IPS-15b (cell line): Measurements from ENCODE around the gene SLMAP.
"Not testable (repeated sequence)": the region's sequence is repeated elsewhere in the genome, so short reads cannot be mapped to it uniquely, and the experiment has no call there.

Experiments
- H3K27me3 ChIP-seq: one replicate; pipeline ENCODE4 v1.6.1; 2013; ENCODE audit warnings: low read length; ENCODE audit not compliant: control insufficient read depth, insufficient read depth
- H3K36me3 ChIP-seq: one replicate; pipeline ENCODE4 v1.6.1; 2013; ENCODE audit warnings: low read length; ENCODE audit not compliant: control insufficient read depth, insufficient read depth
- H3K4me1 ChIP-seq: one replicate; pipeline ENCODE4 v1.6.1; 2013; ENCODE audit warnings: mild to moderate bottlenecking, low read length; ENCODE audit not compliant: control insufficient read depth, insufficient read depth
- H3K4me3 ChIP-seq: one replicate; pipeline ENCODE4 v1.5.1; 2013; ENCODE audit warnings: low read depth, low read length
- H3K9ac ChIP-seq: one replicate; pipeline ENCODE4 v1.6.1; 2013; ENCODE audit warnings: low read depth, mild to moderate bottlenecking, low read length
- H3K9me3 ChIP-seq: one replicate; pipeline ENCODE4 v1.6.1; 2013; ENCODE audit warnings: mild to moderate bottlenecking, low read length; ENCODE audit not compliant: control insufficient read depth, insufficient read depth

Gene SLMAP

DNA sequence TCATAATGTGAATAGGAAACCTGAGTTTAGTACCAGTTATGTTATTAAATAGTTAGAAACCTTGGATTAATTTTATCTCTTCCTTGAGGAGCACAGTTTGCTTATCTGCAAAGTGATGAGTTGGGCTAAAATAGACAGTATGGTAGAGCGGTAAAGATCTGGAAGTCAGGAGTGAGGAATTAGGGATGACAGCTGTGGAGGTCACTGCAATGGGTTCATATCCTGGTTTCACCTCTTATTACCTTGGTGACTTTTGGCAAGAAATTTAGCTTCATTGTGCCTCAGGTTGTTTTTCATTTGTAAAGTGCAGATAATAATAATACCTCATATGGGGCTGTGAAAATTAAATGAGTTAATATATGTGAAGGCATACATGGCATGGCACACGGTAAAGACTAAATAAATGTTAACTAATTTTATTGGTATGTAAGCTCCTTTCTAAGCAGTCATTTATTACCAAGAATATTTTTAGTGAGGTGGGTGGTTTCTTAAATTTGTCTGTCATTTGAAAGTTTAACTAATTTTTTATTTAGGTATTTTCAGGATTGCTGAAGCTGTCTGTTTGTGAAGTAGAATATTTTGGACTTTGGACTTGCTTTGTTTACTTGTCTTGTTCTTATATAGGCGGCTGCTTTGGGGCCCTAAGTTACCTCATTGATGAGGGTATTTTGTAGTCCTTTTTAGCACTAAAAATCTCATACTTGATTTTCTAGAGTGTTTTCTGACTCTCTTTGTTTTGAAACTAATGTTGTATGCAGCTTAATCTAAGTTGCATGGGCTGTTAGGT lies 41.8 kb downstream of the SLMAP start:
- no peak overlapping the region for H3K9ac ChIP-seq

DNA sequence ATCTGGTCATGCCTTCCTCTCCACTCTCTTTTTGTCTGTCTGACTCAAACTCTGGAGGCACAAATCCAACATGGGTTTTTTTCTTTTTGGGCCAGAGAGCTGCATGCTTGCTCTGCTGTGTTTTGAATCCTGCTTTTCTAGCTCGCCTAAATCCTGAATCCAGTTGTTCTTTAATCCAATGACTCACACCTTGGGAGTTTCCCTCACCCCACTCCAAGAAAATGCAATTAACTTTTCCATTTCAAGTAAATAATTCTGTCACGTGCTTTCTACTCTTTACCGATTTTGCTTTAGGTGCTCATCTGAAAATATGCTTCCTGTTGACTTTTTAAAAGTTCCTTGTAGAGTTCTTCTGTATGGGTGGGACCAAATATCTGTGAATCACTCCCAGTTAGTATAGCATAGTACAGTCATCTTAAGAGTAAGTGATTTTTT lies 47.6 kb downstream of the SLMAP start:
- H3K9ac ChIP-seq, result no peak overlapping the region
- peaks cover 12% of the 10 kb centered on the region for H3K4me1 ChIP-seq
- no peaks in the 10 kb centered on the region for H3K36me3 ChIP-seq
- no peaks in the 10 kb centered on the region for H3K9me3 ChIP-seq
- no peak overlapping the region for H3K4me3 ChIP-seq
- H3K27me3 ChIP-seq, result no peaks in the 10 kb centered on the region

More for the DNA sequence above, 41.8 kb downstream of the SLMAP start:
- Histone ChIP-seq H3K9me3 (no peaks in the 10 kb centered on the region), H3K4me1 (no peaks in the 10 kb centered on the region), H3K27me3 (no peaks in the 10 kb centered on the region), H3K4me3 (no peak overlapping the region), H3K36me3 (no peaks in the 10 kb centered on the region)

- no peak overlapping the region for H3K9ac ChIP-seq
- no peaks in the 10 kb centered on the region for H3K27me3 ChIP-seq
- no peaks in the 10 kb centered on the region for H3K36me3 ChIP-seq
- H3K4me3 ChIP-seq, result no peak overlapping the region
- H3K9me3 ChIP-seq, result no peaks in the 10 kb centered on the region
- peaks cover 14% of the 10 kb centered on the region for H3K4me1 ChIP-seq
Measured at GRCh38 chr3:57805266-57805665, 49.2 kb downstream of the SLMAP start.

DNA sequence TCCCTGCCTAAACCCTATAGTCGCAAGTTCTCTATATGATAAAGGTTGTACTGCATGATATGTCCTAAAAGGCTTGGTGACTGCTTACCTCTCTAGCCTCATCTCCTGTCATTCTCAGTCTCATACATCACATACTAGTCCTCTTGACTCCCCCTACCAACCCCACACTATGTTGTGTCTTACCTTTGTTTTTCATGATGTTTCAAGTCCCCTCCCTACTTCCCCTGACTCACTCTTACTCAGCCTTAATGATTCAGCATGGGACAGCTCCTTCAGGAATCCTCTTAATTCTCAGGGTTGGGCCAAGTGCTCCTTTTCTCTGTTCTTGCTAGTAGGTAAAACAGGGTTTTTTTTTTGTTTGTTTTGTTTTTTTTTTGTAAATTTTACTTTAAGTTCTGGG lies 49.6 kb downstream of the SLMAP start:
- Histone ChIP-seq H3K4me1 (peaks cover 14% of the 10 kb centered on the region), H3K9ac (no peak overlapping the region), H3K4me3 (no peak overlapping the region), H3K36me3 (no peaks in the 10 kb centered on the region), H3K27me3 (no peaks in the 10 kb centered on the region), H3K9me3 (no peaks in the 10 kb centered on the region)

GRCh38 chr3:57806195-57806594 lies 50.1 kb downstream of the SLMAP start:
- not testable (repeated sequence) for H3K36me3 ChIP-seq, H3K9me3 ChIP-seq, H3K9ac ChIP-seq, H3K27me3 ChIP-seq, H3K4me3 ChIP-seq
- H3K4me1 ChIP-seq, result peaks cover 14% of the 10 kb centered on the region

DNA sequence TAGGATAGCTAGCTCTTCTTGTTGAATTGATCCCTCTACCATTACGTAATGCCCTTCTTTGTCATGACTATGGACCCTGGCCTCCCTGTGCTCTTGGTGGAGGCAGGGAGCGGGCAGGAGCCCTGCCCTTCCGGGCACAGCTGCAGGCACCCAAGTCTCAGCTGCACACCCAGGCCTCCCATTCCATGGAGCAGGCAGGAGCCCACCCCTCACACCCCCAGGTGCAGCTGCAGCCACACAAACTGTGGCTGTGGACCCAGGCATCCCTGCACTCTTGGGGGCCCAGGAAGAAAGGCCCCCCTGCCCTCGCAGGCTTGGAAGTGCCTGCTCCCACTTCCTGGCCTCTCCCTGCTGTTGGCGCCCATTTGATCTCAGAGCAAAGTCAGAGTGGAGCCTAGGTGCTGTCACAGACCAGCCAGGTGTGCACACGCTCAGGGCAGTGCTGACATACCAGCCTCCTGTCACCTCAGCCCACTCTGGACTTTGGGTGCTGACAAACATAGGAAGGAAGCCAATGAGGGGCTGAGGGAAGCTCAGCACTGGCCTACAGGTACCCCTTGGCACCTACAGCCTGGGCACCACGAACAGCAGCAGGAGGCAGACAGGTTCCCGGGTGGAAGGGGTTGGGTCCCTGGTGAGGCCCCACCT lies 53.0 kb downstream of the SLMAP start:
- Histone ChIP-seq H3K9ac (no peak overlapping the region), H3K9me3 (no peaks in the 10 kb centered on the region), H3K36me3 (no peaks in the 10 kb centered on the region), H3K4me3 (no peak overlapping the region), H3K27me3 (no peaks in the 10 kb centered on the region), H3K4me1 (peaks cover 9% of the 10 kb centered on the region)

DNA sequence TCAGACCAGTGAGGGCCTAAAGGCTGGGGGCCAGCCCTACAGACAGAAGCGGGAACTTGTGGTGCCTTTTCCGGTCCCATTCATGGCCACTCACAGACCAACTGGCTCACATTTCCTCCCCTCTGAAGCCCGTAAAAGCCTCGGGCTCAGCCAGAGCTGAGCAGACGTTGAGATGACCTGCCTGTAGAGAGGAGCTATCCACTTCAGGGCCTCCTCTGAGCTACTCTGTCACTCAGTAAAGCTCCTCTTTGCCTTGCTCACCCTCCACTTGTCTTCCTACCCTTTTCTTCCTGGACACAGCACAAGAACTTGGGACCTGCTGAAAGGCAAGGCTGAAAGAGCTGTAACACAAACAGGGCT lies 53.5 kb downstream of the SLMAP start:
- Histone ChIP-seq H3K4me3 (no peak overlapping the region), H3K9ac (no peak overlapping the region), H3K4me1 (peaks cover 9% of the 10 kb centered on the region), H3K9me3 (no peaks in the 10 kb centered on the region), H3K27me3 (no peaks in the 10 kb centered on the region), H3K36me3 (no peaks in the 10 kb centered on the region)

DNA sequence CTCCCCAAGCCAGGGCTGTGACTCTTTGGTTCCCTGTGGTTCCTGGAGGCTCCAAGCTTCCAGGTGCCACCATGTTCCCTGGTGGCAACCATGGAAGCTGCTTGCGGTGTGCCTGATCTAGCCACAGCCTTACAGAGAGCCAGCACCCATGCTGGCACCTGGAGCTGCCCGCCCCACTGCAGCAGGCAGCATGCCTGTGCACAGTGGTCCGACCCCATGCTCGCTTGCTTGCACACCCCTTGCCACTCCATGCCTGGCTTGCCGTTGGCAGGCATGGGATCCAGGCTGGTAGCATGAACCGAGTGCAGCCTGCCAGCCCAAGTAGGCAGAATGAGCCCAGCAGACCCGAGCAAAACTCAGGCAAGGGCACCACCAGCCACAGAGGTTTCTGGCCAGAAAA lies 53.9 kb downstream of the SLMAP start:
- H3K4me1 ChIP-seq, result peaks cover 9% of the 10 kb centered on the region
- no peak overlapping the region for H3K9ac ChIP-seq
- H3K4me3 ChIP-seq, result no peak overlapping the region
- H3K36me3 ChIP-seq, result no peaks in the 10 kb centered on the region
- H3K9me3 ChIP-seq, result no peaks in the 10 kb centered on the region
- no peaks in the 10 kb centered on the region for H3K27me3 ChIP-seq

GRCh38 chr3:57810471-57811137 lies 54.5 kb downstream of the SLMAP start:
- Histone ChIP-seq H3K4me1 (peaks cover 4% of the 10 kb centered on the region), H3K36me3 (no peaks in the 10 kb centered on the region), H3K9ac (no peak overlapping the region), H3K9me3 (no peaks in the 10 kb centered on the region), H3K4me3 (no peak overlapping the region), H3K27me3 (no peaks in the 10 kb centered on the region)

DNA sequence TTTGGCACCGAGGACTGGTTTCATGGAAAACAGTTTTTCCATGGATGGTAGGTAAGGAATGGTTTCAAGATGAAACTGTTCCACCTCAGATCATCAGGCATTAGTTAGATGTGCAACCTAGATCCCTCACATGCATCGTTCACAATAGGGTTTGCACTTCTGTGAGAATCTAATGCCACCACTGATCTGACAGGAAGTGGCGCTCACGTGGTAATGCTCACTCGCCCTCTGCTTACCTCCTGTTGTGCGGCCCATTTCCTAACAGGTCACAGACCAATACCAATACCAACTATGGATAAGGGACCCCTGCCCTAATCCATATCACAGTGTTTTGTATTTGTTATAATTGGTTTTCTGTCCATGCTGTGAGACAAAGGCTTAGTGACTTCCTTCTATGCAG lies 58.9 kb downstream of the SLMAP start:
- Histone ChIP-seq H3K36me3 (no peaks in the 10 kb centered on the region), H3K9me3 (no peaks in the 10 kb centered on the region), H3K4me1 (no peaks in the 10 kb centered on the region), H3K9ac (no peak overlapping the region), H3K27me3 (no peaks in the 10 kb centered on the region), H3K4me3 (no peak overlapping the region)

DNA sequence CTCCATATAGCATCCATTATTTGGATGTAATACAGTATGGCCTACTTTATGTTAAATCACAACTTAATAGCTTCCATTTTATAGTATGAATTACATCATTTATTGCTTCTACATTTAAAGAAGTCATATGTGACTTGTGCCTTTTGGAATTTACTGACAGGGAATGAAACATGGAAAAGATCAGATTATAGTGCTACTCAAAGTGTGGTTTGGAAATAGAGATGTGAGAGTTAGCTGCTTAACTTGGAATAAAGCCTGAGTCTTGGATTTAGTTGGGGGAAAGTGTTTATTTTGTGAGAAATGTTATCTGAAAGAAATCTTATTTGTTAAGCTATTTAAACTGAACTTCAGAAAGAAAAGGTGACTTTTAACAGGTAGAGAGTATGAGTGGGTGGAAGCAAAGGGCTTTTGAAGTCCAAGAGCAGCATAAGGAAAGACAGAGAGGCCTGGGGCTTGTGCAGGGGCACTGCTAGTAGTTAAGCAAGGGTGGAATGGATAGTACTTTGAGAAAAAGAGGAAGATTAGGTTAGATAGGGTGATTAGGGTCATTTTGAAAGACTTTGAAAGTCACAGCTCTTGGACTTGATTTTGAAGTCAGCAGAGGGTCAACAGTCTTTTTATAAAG lies 60.5 kb downstream of the SLMAP start:
- no peak overlapping the region for H3K4me3 ChIP-seq
- H3K9me3 ChIP-seq, result no peaks in the 10 kb centered on the region
- no peaks in the 10 kb centered on the region for H3K27me3 ChIP-seq
- H3K36me3 ChIP-seq, result no peaks in the 10 kb centered on the region
- H3K9ac ChIP-seq, result no peak overlapping the region
- H3K4me1 ChIP-seq, result peaks cover 1% of the 10 kb centered on the region
